PC-3 (cell line): Measurements from ENCODE around the gene SLC35F3. TPM values are rescaled to one million over a fixed set of nuclear protein-coding genes. Genes with fewer than 3 reads are reported as not detected.
A peak's percentile ranks its signal among the peaks of the same experiment; 100 is the strongest.

Experiments used
- ATAC-seq: fragments of 200-7000 bp; cut with Tn5 transposase; 2 replicates; pipeline ENCODE4 v1.9.1; 2020; ENCODE audit warnings: mild to moderate bottlenecking, moderate library complexity
- BruUV-seq: library from RNA; stranded (reverse); fragments of 400-500 nt; replicated peaks from 2 replicates; lab custom pipeline; 2021; lab: Mats Ljungman, UMichigan
- CTCF ChIA-PET: fragments of 300-600 bp; sonication (Branson Sonifier 250); formaldehyde crosslinking; loops from one replicate; lab custom pipeline; 2022; ENCODE audit warnings: antibody characterized with exemption; lab: Charles Lee
- POLR2A ChIA-PET: fragments of 300-600 bp; sonication (Branson Sonifier 250); formaldehyde crosslinking; loops from one replicate; lab custom pipeline; 2022; ENCODE audit warnings: antibody characterized with exemption; ENCODE audit not compliant: unreplicated experiment; lab: Charles Lee
- DNase-seq: peaks from one replicate; pipeline ENCODE4 v3.0.0-alpha.2; 2015
- H2AFZ ChIP-seq: fragments of 300-600 bp; sonication (generic); 2 replicates; pipeline ENCODE4 v1.6.0; 2016; ENCODE audit warnings: antibody characterized with exemption, low read length
- H3F3A ChIP-seq: fragments of 300-600 bp; sonication (generic); one replicate; pipeline ENCODE4 v1.6.0; 2017; ENCODE audit warnings: antibody characterized with exemption, low read length, control low read depth, mild to moderate bottlenecking; ENCODE audit not compliant: unreplicated experiment
- H3K27ac ChIP-seq: fragments of 300-600 bp; sonication (generic); 2 replicates; pipeline ENCODE4 v1.5.1; 2016; ENCODE audit warnings: mild to moderate bottlenecking, low read length
- H3K27me3 ChIP-seq: fragments of 300-600 bp; sonication (generic); 2 replicates; pipeline ENCODE4 v1.6.1; 2016; ENCODE audit warnings: low read length, mixed read lengths
- H3K36me3 ChIP-seq: fragments of 300-600 bp; sonication (generic); 2 replicates; pipeline ENCODE4 v1.6.1; 2016; ENCODE audit warnings: low read depth, mixed run types, low read length, mixed read lengths
- H3K4me1 ChIP-seq: fragments of 300-600 bp; sonication (generic); 2 replicates; pipeline ENCODE4 v1.5.1; 2016; ENCODE audit warnings: low read length; ENCODE audit not compliant: insufficient read depth
- H3K4me2 ChIP-seq: fragments of 300-600 bp; sonication (generic); 2 replicates; pipeline ENCODE4 v1.6.0; 2016; ENCODE audit warnings: low read length
- H3K4me3 ChIP-seq: fragments of 300-600 bp; sonication (generic); 2 replicates; pipeline ENCODE4 v1.5.1; 2016; ENCODE audit warnings: mild to moderate bottlenecking, low read length, mixed read lengths
- H3K79me2 ChIP-seq: fragments of 300-600 bp; sonication (generic); 2 replicates; pipeline ENCODE4 v1.6.1; 2017; ENCODE audit warnings: low read length, mixed read lengths
- H3K9ac ChIP-seq: fragments of 300-600 bp; sonication (generic); 2 replicates; pipeline ENCODE4 v1.6.0; 2016; ENCODE audit warnings: mild to moderate bottlenecking, low read length
- H3K9me2 ChIP-seq: fragments of 300-600 bp; sonication (generic); replicated peaks from 2 replicates; pipeline ENCODE4 v1.6.1; 2016; ENCODE audit warnings: mixed run types, low read length, mixed read lengths
- H3K9me3 ChIP-seq: fragments of 300-600 bp; sonication (generic); 2 replicates; pipeline ENCODE4 v1.6.1; 2016; ENCODE audit warnings: low read length, mixed read lengths
- H4K20me1 ChIP-seq: fragments of 300-600 bp; sonication (generic); 2 replicates; pipeline ENCODE4 v1.6.1; 2016; ENCODE audit warnings: low read length, mixed read lengths
- EZH2 ChIP-seq: fragments of 300-600 bp; sonication (generic); IDR thresholded peaks from one replicate; pipeline ENCODE4 v1.6.1; 2017; ENCODE audit warnings: antibody characterized with exemption, mild to moderate bottlenecking, low read length; ENCODE audit not compliant: unreplicated experiment
- EZH2phosphoT487 ChIP-seq: fragments of 300-600 bp; sonication (generic); IDR thresholded peaks from 2 replicates; pipeline ENCODE4 v1.6.1; 2018; ENCODE audit warnings: mild to moderate bottlenecking, antibody characterized with exemption, low read length, borderline replicate concordance
- intact Hi-C: fragments of 100-400 bp; cut with micrococcal nuclease; formaldehyde crosslinking; loops from 2 replicates; pipeline ENCODE4 v1.9.0; 2023
- total RNA-seq: library from RNA; depleted of rRNA; stranded (reverse); fragments of >200 nt; gene quantifications from 2 replicates; pipeline ENCODE4 v1.2.3, GENCODE V29; 2014
- TF ChIP-seq, protein P1 (sequence below): fragments of 300-600 bp; sonication (generic); conservative IDR thresholded peaks from 2 replicates; pipeline ENCODE4 v1.5.1; 2017; ENCODE audit warnings: antibody characterized with exemption, low read depth, mild to moderate bottlenecking, low read length

SLC35F3 gene
- total RNA-seq, 1 experiment from 2014 or later: 17.7 TPM

DNA sequence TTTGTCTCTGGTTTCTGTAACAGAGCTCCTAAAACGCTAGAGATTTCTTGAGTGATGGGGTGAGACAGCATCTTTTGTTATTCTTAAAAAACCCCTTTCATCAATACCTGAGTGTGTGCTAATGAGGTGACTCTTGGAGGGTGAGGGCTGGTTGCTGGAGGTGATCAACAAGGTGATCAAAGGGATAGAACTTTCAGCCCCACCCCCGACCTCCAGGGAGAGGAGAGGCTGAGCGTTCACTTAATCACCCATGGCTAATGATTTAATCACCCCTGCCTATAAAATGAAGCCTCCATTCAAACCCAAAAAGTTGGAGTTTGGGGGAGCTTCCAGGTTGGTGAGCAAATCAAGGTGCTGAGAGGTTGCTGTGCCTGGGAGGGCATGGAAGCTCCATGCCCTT is 175.4 kb downstream of the SLC35F3 start:
- Histone ChIP-seq H3K79me2 (no peaks in the 10 kb centered on the region), H3K4me2 (no peak overlapping the region), H3K4me1 (no peaks in the 10 kb centered on the region), H3K36me3 (no peaks in the 10 kb centered on the region), H4K20me1 (no peaks in the 10 kb centered on the region), H3K27ac (no peak overlapping the region), H3K9me3 (no peaks in the 10 kb centered on the region), H3K4me3 (no peak overlapping the region), H3K9me2 (no peaks in the 10 kb centered on the region), H3K27me3 (no peaks in the 10 kb centered on the region), H2AFZ (no peak overlapping the region), H3F3A (no peaks in the 10 kb centered on the region), H3K9ac (no peak overlapping the region)
- ChIA-PET POLR2A (no interaction called here), CTCF (no interaction called here)
- TSS peak; percentile 10 for BruUV-seq
- TF ChIP-seq, protein P1, sequence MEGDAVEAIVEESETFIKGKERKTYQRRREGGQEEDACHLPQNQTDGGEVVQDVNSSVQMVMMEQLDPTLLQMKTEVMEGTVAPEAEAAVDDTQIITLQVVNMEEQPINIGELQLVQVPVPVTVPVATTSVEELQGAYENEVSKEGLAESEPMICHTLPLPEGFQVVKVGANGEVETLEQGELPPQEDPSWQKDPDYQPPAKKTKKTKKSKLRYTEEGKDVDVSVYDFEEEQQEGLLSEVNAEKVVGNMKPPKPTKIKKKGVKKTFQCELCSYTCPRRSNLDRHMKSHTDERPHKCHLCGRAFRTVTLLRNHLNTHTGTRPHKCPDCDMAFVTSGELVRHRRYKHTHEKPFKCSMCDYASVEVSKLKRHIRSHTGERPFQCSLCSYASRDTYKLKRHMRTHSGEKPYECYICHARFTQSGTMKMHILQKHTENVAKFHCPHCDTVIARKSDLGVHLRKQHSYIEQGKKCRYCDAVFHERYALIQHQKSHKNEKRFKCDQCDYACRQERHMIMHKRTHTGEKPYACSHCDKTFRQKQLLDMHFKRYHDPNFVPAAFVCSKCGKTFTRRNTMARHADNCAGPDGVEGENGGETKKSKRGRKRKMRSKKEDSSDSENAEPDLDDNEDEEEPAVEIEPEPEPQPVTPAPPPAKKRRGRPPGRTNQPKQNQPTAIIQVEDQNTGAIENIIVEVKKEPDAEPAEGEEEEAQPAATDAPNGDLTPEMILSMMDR: no peak
- intact Hi-C loops: no loop called here
- ATAC-seq: no peak
- DNase-seq: no peak

DNA sequence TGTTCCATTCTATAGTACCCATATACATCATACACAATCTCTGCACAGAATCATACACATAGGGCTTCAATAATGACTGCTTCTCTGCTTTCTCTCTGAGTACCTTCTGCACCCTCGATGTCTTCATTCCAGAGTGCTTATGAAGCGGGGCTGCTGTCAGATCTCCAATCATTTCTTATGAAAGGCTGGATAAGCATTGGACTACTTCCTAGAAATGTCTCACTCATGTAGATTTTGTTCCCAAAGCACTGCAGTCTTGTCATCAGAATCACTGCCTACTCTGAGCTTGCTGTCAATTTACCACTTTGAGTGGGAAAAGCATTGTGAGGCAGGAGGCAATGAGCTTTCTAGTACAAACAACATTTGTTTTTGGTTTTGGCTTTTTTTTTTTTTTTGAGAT is 179.0 kb downstream of the SLC35F3 start:
- H3F3A ChIP-seq: no peaks in the 10 kb centered on the region
- ATAC-seq (no peak), DNase-seq (no peak)
- H3K4me2 ChIP-seq: no peak overlapping the region
- no peak overlapping the region for H3K27ac ChIP-seq
- no peak overlapping the region for H2AFZ ChIP-seq
- no peak overlapping the region for H3K9ac ChIP-seq
- TF ChIP-seq EZH2: no peak
- no peak for TF ChIP-seq EZH2phosphoT487
- TF ChIP-seq, protein P1: no peak
- H3K9me2 ChIP-seq: no peaks in the 10 kb centered on the region
- no peaks in the 10 kb centered on the region for H3K4me1 ChIP-seq
- no peak overlapping the region for H3K4me3 ChIP-seq
- BruUV-seq: no TSS peak
- no peaks in the 10 kb centered on the region for H3K9me3 ChIP-seq
- CTCF ChIA-PET: no interaction called here
- no peaks in the 10 kb centered on the region for H3K27me3 ChIP-seq
- no peaks in the 10 kb centered on the region for H3K36me3 ChIP-seq
- POLR2A ChIA-PET: no interaction called here
- intact Hi-C loops: no loop called here
- H4K20me1 ChIP-seq: no peaks in the 10 kb centered on the region
- H3K79me2 ChIP-seq: no peaks in the 10 kb centered on the region

DNA sequence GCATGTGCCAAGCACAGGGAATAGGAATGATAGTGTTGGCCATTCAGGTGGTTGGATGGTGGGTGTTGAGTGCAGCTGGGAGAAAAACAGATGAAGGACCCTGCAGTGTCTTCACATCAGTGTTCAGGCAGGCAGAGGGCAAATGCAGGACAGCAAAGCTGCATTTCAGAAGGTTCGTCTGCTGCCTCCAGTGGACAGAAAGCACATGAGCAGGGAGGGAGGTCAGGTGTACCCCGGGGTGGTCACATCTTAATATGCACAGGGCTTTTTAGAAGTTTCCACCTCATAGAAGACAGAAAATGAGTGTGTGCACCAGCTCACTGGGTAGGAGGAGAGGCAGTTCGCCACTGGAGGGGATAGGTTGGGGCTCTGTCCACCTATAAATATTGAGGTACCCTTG is 184.9 kb downstream of the SLC35F3 start:
- BruUV-seq: no TSS peak

More for the DNA sequence above, 184.9 kb downstream of the SLC35F3 start:
- Histone ChIP-seq H3K4me1 (no peaks in the 10 kb centered on the region), H3K79me2 (no peaks in the 10 kb centered on the region), H3K27ac (no peak overlapping the region), H3K4me3 (no peak overlapping the region), H3K9ac (no peak overlapping the region), H3K9me3 (no peaks in the 10 kb centered on the region), H2AFZ (no peak overlapping the region), H3K36me3 (peaks cover 13% of the 10 kb centered on the region; the same call in 1 of the 2 replicates), H3F3A (no peaks in the 10 kb centered on the region), H4K20me1 (no peaks in the 10 kb centered on the region), H3K27me3 (no peaks in the 10 kb centered on the region), H3K9me2 (no peaks in the 10 kb centered on the region), H3K4me2 (no peak overlapping the region)
- ChIA-PET POLR2A (no interaction called here), CTCF (no interaction called here)
- DNase-seq (no peak), ATAC-seq (no peak)
- intact Hi-C loops: no loop called here
- TF ChIP-seq EZH2phosphoT487 (no peak), EZH2 (no peak)
- TF ChIP-seq, protein P1: peak; percentile 38
